ENCODE data around the gene SOS1.

- TF ChIP-seq CTCF (IDR thresholded peaks at IDR 0.05): no peak
- no peak for TF ChIP-seq POLR2A (IDR thresholded peaks at IDR 0.05)
These were observed 38.4 kb upstream of the SOS1 start for GRCh38 chr2:39159283-39159682.
